HG03175 (cell line): ENCODE data around the gene TIMM17A.
A peak's percentile ranks its signal among the peaks of the same experiment; 100 is the strongest.

Experiments
- ATAC-seq: cut with Tn5 transposase; IDR thresholded peaks from one replicate; pipeline ENCODE4 v1.9.1; 2021; ENCODE audit warnings: mild to moderate bottlenecking, moderate library complexity; ENCODE audit not compliant: unreplicated experiment

The TIMM17A gene

DNA sequence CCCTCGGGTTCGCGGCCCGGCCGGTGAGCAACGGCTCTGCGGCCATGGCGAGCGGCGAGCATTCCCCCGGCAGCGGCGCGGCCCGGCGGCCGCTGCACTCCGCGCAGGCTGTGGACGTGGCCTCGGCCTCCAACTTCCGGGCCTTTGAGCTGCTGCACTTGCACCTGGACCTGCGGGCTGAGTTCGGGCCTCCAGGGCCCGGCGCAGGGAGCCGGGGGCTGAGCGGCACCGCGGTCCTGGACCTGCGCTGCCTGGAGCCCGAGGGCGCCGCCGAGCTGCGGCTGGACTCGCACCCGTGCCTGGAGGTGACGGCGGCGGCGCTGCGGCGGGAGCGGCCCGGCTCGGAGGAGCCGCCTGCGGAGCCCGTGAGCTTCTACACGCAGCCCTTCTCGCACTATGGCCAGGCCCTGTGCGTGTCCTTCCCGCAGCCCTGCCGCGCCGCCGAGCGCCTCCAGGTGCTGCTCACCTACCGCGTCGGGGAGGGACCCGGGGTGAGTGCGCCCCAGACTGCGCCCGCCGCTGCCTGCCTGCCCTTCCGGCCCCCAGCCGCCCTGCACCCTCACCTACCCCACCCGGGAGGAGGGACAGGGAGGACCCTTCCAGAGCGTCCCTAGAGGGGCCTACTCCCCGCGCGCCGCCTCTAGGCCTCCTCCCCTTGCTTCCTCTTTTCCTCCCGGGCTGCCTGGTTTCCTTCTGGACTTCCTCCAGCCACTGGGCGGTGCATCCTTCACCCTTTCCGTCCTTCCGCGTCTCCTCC is 27.5 kb downstream of the TIMM17A start, which contains the start of gene RNPEP:
Gene RNPEP (plus strand): TSS at position 26 of the 757 bp plus-strand sequence. CDS start 19 bp downstream, at position 45.
- ATAC-seq = peak; percentile 76

- ATAC-seq = peak; percentile 34
These were observed 28.1 kb downstream of the TIMM17A start for GRCh38 chr1:201983380-201983805.

DNA sequence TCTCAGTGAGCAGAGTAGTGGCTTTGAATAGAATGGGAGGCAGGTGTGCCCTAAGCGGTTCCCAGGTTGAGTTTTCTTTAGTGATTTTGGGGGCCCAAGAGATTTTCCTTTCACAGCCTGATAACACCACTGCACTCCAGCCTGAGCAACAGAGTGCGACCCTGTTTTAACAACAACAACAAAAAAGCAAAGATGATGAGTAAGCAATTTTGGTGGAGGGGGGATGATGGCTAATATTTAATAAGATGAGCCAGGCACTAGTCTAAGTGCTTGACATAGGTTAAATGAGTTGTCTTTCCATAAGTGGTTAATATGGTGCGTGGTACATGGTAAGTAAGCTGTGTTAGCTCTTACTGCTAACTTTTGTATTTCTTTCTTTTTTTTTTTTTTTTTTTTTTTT is 29.1 kb downstream of the TIMM17A start:
- no peak for ATAC-seq

GRCh38 chr1:201985355-201985754 is 30.1 kb downstream of the TIMM17A start:
- no peak for ATAC-seq

DNA sequence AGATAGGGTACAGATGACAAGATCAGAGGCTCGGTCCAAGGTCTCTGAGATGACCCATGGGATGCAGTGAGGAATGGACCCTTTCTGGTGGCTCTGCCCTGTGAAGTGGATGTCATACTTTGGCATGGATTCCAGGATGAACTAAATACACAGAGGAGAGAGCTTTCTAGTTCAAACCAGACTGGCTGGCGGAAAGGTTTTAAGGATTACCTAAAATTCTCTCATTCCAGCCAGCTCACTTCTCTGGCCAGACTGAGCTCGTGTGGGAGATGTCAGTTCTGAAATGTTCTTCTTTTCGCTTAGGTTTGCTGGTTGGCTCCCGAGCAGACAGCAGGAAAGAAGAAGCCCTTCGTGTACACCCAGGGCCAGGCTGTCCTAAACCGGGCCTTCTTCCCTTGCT is 33.3 kb downstream of the TIMM17A start:
- no peak for ATAC-seq

GRCh38 chr1:201989354-201990128 is 34.2 kb downstream of the TIMM17A start:
- no peak for ATAC-seq

GRCh38 chr1:201990427-201990826 is 35.1 kb downstream of the TIMM17A start:
- ATAC-seq = no peak

DNA sequence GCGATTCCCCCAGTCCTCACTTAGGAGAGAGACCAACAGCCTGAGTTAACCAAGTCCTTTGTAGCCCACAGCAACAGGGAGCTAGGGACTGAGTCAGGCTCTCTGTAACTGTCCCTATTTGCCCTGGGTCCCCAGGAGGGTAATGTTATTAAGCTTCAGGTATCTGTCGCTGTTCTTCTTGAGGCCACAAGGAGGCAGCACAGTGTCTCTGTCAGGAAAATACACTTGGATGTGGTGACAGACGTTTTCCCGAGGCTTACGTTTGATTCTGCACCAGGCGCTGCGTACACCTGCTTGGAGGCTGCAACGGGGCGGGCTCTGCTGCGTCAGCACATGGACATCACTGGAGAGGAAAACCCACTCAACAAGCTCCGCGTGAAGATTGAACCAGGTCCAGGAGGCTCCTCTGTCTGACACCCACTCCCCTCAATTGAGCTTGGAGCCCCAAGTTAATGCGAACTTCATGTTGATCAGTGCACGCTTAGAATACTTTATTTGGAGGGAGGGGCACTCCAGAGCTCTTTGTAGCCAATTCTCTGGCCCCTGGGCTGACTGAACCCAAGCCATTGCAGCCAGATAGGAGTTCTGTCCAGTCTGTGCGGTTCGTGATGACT is 44.4 kb downstream of the TIMM17A start:
- ATAC-seq = no peak

GRCh38 chr1:202002507-202002906 is 47.2 kb downstream of the TIMM17A start:
- no peak for ATAC-seq

GRCh38 chr1:202004711-202005110 is 49.4 kb downstream of the TIMM17A start:
- no peak for ATAC-seq

- ATAC-seq = no peak
These were observed 50.7 kb downstream of the TIMM17A start for GRCh38 chr1:202005958-202006357.

DNA sequence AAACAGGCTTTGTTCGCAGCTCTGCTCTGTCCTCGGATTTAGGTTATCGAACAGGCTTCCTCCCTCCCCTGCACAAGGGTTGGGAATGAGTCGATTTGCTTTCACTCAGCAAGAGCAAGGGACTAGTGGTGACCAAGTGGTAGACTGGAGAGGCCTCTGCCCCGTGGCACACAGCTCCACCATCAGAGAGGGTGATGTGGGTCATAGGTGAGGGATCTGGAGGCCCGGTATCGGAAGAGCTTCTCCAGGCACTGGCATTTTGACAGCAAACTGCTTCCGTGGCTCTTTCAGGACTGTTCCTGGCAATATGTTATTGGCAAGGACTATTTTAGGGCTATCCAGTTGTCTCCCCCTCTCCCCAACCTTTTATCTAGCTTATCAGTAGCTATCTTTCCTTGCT is 52.0 kb downstream of the TIMM17A start:
- ATAC-seq = no peak

GRCh38 chr1:202007805-202008489 is 52.6 kb downstream of the TIMM17A start:
- no peak for ATAC-seq

DNA sequence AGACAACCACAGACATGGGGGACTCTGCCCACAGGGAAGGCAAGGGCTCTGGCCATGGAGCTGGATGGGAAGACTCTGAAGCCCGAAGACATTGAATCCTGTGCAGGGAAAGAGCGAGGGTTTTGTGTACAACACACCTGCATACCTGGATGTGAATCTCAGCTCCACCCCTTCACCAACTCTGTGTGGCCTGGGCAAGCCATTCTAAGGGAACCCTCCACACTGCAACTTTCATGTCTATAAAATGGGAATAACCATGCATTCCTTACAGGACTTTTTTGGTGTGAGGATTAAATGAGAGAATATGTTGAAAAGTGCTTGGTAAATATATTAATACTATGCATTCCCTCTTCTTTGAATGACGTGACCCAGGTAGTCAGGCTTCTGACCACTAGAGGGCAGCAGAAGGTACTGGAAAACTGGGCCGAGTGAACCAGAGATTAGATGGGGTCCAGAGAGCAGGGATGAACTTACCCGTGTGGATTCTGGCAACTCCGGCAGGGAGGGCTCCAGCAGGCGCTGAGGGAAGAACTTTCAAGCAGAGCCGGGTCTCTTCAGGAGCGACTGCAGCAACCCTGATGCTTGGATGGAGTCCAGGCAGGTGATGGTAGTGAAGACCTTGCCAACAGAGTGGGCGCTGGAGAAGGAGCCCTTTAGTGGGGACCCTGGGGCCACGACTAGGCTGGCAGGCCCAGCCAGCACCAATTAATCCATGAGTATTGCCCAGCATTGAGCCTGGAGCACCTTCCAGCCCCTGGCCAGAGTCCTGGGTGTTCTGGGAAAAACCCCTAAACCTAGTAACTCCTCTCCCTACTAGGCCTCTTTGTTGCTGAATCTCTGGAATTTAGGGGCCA is 54.2 kb downstream of the TIMM17A start:
- ATAC-seq = no peak

DNA sequence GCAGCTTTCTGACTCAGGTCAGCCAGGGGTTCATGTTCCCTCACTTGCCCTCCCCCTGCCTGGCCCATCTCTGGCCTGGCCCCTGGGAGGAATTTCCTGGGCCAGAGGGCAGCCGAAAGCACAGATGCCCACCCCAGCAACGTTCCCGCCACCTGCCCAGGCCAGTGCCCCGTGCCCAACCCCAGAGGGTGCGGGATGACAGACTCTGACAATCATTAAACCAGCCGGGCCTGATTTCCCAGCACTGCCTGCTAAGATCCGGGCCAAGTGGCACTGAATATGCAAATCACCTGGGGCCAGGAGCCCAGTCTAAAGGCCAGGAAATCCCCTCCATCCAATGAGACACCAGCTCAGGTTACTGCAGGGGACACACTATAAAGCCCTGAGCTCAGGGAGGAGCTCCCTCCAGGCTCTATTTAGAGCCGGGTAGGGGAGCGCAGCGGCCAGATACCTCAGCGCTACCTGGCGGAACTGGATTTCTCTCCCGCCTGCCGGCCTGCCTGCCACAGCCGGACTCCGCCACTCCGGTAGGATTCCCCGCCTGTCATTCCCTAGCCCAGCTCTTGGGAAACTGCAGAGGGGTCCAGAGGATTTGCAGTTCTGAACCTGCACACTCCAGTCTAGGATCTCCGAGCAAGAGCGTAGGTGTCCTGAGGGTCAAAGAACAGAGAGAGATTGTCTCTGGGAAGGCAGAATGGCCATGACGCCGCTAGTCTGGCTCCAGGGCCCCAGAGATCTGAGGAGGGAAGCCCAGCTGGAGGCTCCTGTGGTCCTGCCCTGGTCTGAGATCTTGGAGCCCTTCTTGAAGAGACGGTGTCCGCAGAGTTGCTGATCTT is 55.1 kb downstream of the TIMM17A start, which contains the start of gene ELF3:
Gene ELF3 (plus strand): TSS at position 408 of the 836 bp plus-strand sequence. CDS start 550 bp downstream, outside the sequence.
- ATAC-seq = peak; percentile 67

- no peak for ATAC-seq
These were observed 56.7 kb downstream of the TIMM17A start for GRCh38 chr1:202011994-202012393.

- ATAC-seq = no peak
These were observed 57.5 kb downstream of the TIMM17A start for GRCh38 chr1:202012544-202013478.

DNA sequence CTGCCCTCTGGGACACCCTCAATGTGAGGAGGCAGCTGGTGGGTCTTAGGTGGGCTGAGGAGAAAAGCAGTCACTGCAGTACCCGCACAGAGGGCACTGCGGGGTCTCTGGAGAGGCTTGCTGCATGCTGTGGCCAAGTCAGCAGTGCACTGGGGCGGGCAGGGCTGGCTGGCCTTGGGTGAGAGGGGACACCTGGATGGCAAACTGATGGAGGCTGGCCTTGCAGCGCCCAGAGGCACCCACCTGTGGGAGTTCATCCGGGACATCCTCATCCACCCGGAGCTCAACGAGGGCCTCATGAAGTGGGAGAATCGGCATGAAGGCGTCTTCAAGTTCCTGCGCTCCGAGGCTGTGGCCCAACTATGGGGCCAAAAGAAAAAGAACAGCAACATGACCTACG is 58.3 kb downstream of the TIMM17A start:
- no peak for ATAC-seq
